Activated CD8-positive, alpha-beta memory T cell treated with anti-CD3 and anti-CD28 coated beads for 1 hour (primary cell): Measurements from ENCODE around the gene ABCC1.
A peak's percentile ranks its signal among the peaks of the same experiment; 100 is the strongest.
"Not testable (repeated sequence)": the region's sequence is repeated elsewhere in the genome, so short reads cannot be mapped to it uniquely, and the experiment has no call there.

Experiments used
- DNase-seq, 2 donors: peaks; one replicate each; pipeline ENCODE4 v3.0.0-alpha.2; 2020; ENCODE audit warnings: low read depth in 1 of 2; ENCODE audit errors: extremely low read depth in 1 of 2

ABCC1 gene

DNA sequence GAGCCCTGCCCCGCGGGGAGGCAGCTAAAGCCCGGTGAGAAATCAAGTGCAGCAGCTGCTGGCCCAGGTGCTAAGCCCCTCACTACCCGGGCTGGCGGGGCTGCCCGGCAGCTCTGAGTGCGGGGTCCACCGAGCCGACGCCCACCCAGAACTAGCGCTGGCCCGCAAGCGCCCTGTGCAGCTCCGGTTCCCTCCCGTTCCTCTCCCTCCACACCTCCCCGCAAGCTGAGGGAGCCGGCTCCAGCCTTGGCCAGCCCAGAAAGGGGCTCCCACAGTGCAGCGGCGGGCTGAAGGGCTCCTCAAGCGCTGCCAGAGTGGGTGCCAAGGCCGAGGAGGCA is 155.4 kb downstream of the ABCC1 start:
- not testable (repeated sequence) for DNase-seq

DNA sequence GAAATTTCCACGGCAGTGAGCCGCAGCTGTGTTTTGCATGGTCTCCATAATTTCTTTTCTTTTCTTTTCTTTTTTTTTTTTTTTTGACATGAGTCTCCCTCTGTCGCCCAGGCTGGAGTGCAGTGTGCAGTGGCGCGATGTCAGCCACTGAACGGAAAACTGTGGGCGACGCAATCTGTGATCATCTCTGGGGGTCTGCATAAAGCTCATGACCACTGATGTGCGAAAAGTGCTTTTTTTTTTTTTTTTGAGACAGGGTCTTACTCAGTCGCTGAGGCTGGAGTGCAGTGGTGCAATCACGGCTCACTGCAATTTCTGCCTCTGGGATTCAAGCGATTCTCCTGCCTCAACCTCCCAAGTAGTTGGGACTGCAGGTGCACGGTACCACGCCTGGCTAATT is 156.2 kb downstream of the ABCC1 start:
- no peak for DNase-seq

DNA sequence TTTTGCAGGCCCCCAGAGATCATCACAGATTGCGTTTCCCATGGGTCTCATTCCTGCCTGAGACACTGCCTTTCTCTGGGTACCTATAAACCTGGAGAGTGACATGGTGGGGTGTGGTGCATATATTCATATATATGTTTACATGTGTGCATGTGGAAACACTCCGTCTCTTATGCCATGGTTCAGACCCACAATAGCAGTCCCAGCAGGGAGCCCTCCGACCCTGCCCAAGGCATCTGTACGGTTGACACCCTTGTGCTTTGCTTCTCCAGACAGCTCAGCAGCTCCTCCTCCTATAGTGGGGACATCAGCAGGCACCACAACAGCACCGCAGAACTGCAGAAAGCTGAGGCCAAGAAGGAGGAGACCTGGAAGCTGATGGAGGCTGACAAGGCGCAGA is 157.1 kb downstream of the ABCC1 start:
- no peak for DNase-seq

DNA sequence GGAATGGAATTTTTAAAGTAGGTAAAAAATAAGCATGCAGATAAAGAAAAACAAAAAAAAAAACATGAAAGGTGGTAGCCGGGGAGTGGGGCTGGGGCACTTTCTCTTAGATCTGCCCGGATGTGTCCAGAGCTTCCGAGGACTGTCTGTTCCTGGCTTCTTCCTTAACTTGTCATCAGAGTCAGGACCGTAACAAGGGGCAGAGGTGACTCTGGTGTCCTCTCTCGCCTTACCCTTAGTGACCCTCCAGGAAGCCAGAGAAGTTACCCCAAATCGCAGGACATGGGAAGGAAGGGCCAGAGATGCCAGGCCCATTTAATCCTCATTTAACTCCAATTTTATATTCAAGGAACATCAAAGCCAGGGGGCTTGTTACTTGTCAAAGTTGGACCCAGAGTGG is 158.4 kb downstream of the ABCC1 start:
- no peak for DNase-seq

DNA sequence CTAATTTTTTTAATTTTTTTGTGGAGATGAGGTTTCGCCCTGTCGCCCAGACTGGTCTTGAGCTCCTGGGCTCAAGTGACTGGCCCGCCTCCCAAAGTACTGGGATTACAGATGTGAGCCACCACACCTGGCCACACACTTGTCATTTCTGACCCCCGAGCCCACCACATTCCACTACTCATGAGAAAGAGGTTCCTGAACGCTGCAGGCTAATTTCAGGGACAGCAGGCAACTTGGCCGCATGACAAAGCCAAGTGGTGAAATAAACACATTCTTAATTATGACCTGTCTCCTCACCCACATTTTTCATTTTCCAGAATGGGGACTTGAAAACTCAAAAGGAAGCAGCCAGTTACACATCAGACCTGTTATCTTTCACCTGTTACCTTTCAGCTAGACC is 159.3 kb downstream of the ABCC1 start:
- no peak for DNase-seq

DNA sequence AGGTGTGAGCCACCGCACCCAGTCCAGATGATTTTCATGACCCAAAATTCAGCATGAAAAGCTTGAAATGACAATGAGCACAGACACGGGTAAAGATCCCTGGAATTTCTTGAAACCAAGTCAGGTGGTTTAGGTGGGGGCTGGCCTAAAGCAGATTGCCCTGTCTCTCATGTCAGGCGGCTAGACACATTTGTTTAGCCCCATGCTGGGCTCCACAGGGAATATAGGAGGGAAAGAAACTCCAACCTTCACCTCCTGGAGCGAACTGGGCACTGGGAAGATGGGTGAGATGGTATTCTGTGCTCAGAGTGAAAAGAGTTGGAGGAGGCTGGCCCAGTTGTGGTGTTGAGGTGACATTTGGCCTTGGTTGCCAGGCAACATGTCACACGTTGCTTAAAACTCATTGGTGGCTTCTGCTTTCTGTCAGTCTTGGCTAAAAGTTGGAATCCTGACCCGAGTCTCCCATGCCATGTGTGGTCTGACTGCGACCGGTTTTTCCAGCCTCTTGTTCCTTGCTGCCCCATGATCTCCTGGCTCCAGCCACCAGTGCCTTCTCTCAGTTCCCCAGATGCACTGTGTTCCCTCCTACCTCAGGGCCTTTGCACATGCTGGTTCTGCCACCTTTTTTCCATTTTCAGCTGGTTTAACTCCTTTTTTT is 160.2 kb downstream of the ABCC1 start:
- no peak for DNase-seq

DNA sequence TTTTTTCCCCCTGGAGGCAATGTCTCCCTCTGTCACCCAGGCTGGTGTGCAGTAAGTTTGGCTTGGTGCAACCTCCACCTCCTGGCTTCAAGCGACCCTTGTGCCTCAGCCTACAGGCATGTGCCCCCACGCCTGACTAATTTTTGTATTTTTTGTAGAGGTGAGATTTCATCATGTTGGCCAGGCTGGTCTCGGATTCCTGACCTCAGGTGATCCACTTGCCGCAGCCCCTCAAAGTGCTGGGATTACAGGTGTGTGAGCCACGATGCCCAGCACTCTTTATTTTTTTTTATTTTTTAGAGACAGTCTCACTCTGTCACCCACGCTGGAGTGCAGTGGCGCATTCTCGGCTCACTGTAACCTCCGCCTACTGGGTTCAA is 160.7 kb downstream of the ABCC1 start:
- no peak for DNase-seq

DNA sequence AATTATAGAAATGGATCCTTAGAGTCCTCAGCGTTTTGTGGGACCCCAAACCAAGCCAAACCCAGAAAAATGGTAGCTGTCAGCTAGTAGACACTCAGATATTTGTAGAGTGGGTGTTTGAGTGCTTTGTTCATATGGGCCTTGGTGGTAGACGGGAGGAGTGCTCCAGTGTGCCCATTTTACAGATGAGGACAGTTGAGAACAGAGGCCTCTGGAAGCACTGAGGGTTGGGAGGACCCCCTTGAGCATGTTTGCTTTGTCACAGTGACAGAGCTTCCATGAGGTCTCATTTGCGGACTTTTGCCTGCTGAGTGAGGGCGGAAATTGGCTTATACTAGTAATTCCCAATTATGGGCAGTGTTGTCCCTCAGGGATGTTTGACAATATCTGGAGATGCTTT is 162.2 kb downstream of the ABCC1 start:
- DNase-seq = no peak

DNA sequence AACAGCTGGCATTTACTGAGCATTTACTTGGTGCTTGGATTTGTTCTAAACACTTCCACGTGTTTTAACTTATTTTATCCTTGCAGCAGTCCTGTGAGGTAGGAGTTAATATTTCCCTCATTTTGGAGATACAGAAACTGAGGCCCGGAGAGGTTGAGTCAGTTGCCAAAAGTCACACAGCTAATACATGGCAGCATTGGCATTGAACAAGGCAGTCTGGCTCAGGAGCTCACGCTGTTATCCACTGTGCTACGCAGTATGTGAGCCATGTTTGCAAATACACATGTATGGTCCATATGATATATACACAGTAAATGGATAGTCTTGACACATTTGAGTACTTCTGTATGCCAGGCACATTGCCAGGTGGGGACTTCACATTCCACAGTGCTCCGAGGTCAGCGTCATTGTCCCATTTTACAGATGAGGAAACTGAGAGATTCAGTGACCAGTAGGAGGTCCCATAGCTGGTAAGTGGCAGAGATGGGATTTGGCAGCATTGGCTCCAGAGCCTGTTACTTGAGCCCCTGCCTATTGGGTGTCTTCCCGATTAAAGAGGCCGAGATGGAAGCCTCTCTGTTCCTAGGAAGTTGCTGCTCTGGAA is 163.1 kb downstream of the ABCC1 start:
- DNase-seq = no peak

DNA sequence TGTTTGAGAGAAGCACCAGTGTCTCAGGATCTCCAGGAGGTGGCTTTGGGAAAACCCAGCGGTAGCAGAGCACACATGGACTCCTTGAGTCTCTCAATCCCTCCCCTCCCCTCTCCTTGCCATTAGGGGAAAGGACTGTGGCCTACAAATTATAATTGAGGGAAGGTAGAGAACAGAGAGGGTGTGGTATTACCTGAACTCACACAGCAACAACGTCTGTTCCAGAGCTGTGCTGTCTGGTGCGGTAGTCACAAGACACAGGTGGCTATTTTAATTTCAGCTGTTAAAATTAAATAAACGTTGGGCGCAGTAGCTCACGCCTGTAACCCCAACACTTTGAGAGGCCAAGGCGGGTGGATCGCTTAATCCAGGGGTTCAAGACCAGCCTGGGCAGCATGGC is 163.7 kb downstream of the ABCC1 start:
- no peak for DNase-seq

DNA sequence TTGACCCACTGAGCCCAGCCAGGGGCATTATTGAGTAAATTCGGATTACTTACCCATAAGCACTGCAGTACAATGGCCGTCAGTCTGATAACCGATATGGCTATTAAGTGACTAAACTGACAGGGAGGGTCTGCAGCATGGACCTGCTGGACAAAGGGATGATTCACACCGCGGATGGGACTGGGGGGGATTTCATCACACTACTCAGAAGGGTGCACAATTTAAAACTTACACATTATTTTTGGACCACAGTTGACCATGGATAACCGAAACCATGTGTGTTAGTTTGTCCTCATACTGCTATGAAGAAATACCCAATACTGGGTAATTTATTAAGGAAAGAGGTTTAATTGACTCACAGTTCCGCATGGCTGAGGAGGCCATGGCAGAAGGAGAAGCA is 167.4 kb downstream of the ABCC1 start:
- DNase-seq = no peak

DNA sequence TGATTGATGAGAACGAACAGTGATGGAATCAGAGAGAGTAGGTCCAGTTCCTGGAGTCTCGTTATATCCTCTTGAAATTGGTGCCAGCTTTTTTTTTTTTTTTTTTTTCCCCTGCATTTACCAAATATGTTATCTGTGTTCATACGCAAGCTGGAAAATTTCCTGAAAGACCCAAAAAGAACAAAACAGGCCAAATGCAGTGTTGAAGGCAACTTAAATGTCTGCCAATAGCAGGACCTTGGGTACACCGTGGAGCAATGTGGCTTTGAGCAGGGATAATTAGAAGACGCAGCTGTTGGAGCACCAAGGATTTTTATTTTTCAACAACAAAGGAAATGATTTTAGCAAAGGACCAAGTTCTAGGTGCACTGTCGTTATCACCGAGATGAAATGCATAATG is 168.9 kb downstream of the ABCC1 start:
- DNase-seq = no peak

DNA sequence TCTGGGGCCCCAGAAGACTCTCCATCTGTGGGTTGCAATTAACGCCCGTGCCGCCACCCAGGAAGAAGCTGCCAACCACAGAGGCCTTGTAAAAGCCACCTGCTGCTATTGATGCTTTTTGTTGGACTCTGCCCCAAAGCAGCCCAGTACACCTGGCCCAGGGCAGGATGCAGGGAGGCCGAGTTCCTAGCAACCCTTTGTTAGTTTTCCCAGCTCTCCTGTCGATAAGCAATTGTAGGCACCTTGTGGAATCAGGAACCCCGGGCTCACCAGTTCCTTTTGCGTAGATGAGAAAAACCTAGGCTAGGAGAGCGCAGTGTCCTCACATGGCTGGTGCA is 170.6 kb downstream of the ABCC1 start:
- DNase-seq = no peak

DNA sequence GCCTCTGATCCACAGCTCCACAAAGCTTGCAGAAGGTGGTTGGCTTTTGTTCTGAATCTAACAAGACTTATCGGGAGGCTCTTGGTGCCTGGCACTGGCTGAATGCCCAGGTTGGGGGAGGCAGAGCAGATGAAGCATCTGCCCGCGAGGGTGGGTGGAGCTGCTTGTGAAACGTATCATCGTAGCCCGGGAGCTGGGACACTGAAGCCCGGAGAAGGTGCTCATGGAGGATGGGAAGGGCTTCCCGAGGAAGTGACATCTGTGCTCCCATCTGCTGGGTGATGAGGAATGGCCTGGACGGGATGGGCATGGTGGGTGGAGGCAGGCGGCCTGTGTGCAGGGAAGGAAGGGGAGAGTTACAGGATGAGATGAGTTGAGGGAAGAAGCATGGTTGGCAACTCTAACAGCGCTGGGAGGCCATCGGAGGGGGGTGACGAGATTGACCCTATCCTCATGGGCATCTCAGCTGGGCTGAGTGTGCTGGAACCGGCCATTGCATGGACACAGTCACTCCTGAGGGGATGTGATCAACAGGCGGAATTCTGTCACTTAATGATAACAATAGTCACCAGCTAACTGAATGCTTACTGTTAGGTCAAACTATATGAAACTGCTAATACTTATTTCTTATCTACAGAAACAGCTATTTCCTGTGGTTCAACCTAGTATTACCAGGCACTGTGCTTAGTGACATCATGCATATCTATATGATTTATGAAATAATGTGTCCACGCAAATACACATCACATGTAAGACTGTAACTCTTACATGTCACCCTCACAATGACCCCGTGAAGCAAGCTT is 171.2 kb downstream of the ABCC1 start:
- DNase-seq = no peak

DNA sequence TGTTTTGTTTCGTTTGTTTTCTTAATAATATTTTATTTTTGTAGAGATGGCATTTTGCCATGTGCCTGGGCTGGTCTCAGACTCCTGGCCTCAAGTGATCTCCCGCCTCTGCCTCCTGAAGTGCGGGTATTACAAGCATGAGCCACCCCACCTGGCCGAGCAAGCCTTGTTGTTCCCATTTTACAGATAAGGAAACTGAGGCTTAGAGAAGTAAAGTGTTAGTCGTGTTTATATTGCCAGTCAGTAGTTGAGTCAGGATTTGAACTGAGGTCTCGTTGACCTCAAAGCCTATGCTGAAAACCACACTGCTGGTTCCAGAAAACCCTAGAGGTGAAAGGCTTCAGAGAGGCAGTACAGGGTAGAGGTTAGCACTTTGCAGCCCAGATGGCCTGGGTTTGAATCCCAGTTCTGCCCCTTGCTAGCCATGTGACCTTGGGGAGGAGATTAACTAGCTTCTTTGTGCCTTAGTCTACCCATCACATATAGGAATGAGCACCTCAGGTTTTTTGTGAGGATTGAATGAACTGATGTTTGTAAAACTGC is 171.8 kb downstream of the ABCC1 start:
- no peak for DNase-seq

DNA sequence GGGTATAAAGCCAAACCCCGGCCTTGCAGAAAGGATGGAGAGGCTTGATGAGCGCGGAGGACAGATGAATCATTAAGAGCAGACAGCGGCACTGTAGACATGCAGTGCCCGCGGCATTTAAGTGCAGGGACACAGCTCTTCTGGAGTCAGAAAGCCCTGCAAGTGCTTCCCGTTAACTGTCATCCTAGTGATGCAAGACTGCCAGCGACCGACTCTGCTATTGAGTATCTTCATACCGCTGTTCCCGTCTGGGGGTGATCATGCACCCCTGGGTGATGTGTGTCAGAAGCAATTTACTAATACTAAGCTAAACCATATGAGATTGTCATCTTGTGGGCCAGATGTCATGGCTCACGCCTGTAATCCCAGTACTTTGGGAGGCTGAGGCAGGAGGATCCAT is 172.8 kb downstream of the ABCC1 start:
- no peak for DNase-seq

DNA sequence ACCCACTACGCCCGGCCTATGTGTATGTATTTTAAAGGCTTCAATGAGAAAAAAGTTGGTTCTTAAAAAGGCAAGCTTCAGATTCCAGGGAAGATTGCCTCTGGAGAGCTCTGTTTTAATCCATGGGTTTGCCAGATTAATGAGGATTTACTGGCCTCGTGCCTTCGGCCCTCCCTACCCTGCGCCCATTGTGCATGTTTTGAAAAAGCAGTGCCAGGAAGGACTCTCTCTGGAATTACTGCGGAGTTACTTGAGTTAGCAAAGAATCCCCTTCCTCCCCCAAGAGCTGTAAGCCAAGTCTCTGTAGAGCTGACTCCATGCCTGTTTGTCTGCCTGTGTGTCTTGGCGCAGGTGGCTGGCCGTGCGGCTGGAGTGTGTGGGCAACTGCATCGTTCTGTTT is 175.0 kb downstream of the ABCC1 start:
- no peak for DNase-seq

DNA sequence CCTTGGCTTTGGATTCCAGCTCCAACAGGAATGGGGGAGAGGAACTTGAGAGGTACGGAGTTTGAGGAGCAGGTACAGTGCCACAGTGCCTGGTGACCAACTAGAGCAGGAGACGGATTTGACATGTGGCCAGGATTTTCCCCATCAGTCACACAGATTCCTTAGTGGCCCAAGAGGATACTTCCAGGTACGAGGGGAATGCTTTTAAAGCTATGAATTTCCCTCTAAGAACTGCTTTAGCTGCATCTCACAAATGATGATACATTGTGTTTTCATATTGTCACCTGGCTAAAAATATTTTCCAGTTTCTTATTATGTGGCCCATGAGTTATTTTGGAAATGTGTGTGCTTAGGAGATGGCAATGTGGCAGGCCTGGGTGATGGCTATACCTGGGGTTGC is 175.6 kb downstream of the ABCC1 start:
- no peak for DNase-seq

DNA sequence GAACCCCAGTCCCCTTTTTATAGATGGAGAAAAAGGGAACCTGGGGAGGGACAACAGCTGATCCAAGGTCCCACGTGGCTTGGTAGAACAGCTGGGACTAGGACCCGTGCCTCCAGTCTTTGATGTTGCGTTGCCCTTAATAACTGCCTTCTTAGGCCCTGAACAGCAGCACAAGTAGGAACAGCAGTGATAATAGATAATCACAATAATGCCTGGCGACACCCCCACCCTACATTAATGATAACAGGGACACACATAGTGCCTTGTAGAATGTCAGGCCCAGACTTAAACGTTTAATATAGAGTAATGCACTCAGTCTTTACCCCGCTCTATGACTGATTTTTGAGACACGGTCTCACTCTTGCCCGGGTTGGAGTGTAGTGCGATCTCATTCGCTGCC is 177.5 kb downstream of the ABCC1 start:
- DNase-seq = no peak

DNA sequence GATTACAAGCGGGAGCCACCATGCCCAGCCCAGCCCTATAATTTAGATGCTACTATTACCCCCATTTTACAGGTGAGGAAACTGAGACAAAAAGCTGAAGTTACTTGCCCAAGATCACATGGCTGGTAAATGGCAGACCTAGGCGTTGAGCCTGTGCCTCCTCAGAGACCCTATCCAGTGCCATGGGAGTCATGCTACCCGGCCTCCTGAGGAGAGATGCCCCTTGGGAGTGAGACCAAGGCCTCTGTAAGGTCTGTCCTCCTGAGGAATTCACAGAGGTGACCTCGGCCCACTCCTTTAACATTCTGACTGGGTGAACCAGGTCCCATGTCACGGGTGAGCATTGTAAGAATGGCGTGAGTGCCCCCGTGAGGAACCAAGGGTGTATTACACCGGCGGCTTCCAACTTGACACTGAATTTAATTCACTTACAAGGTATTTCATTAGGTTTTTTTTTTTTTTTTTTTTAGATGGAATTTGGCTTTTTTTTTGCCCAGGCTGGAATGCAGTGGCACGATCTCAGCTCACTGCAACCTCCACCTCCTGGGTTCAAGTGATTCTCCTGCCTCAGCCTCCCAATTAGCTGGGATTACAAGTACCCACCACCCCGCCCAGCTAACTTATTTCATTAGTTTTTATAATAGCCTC is 178.2 kb downstream of the ABCC1 start:
- peak; percentile 25 to 44 for DNase-seq

DNA sequence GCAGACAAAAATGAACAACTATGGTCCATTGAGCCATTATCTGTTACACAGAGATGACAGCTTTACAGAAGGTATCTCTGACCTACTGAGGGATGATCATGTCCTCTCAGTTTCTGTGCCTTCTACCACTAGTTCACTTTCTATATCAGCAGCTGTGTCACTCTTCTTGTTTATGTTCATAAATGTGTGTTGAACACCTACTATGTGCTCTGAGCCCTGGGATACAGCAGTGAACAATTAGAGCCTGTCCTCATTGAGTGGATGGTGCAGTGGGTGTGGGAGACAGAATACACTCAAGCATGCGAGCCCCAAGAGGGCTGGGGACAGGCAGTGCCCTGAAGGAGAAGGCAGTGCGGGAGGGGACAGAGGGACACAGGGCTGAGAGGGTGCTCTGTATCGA is 181.8 kb downstream of the ABCC1 start:
- no peak for DNase-seq

DNA sequence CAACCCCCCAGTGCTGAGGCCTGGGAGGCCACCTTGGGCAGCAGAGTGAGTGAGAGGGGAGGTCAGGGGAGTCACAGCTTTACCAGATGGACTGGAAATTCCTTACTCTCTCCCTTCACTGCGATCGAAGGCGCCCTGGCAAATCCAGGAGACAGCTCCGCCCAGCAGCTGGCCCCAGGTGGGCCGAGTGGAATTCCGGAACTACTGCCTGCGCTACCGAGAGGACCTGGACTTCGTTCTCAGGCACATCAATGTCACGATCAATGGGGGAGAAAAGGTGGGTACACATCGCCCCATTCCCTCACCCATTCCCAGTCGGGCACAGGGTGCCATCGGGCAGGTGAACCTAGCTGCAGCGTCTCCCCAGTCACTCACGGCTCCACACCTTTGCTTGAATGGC is 182.2 kb downstream of the ABCC1 start:
- DNase-seq = no peak
